ENCODE results near the gene PAPOLG.

GRCh38 chr2:60837123-60837522, 81.1 kb downstream of the PAPOLG start:
- TF ChIP-seq POLR2A (IDR thresholded peaks at IDR 0.05; ENCODE audit: low read length) (no peak), GATA1 (IDR thresholded peaks at IDR 0.05; ENCODE audit: low read depth, low read length) (no peak)

Data from erythroblast (primary cell).